Right lobe of liver (tissue), 4 donors: ENCODE results near the gene PIM2.

Experiments
- POLR2A ChIP-seq: fragments of 450-650 bp; IDR thresholded peaks from one replicate; pipeline ENCODE4 v1.6.1; 2017; ENCODE audit warnings: antibody characterized with exemption, mild to moderate bottlenecking
- TF ChIP-seq, protein P1 (sequence below), 4 donors: fragments of 200-600 bp in 3 of 4; fragments of 450-650 bp in 1 of 4; IDR thresholded peaks; one replicate each; pipeline versions ENCODE4 v1.5.1 to v1.8.0; 2016 to 2022; ENCODE audit warnings: antibody characterized with exemption in 4 of 4, mild to moderate bottlenecking in 2 of 4
- donor health status: DM: no; HTN: no; CAD: no.
- donor health status: DM: no; HTN: no; CAD: no.
- donor health status: DM: no; HTN: yes; CAD: no.

GRCh38 chrX:48948589-48948988 lies 29.8 kb upstream of the PIM2 start:
- TF ChIP-seq, protein P1, sequence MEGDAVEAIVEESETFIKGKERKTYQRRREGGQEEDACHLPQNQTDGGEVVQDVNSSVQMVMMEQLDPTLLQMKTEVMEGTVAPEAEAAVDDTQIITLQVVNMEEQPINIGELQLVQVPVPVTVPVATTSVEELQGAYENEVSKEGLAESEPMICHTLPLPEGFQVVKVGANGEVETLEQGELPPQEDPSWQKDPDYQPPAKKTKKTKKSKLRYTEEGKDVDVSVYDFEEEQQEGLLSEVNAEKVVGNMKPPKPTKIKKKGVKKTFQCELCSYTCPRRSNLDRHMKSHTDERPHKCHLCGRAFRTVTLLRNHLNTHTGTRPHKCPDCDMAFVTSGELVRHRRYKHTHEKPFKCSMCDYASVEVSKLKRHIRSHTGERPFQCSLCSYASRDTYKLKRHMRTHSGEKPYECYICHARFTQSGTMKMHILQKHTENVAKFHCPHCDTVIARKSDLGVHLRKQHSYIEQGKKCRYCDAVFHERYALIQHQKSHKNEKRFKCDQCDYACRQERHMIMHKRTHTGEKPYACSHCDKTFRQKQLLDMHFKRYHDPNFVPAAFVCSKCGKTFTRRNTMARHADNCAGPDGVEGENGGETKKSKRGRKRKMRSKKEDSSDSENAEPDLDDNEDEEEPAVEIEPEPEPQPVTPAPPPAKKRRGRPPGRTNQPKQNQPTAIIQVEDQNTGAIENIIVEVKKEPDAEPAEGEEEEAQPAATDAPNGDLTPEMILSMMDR (IDR thresholded peaks at IDR 0.05), result no peak
- TF ChIP-seq POLR2A, result no peak
